Measurements from ENCODE around the gene FRMD4A.

FRMD4A gene

DNA sequence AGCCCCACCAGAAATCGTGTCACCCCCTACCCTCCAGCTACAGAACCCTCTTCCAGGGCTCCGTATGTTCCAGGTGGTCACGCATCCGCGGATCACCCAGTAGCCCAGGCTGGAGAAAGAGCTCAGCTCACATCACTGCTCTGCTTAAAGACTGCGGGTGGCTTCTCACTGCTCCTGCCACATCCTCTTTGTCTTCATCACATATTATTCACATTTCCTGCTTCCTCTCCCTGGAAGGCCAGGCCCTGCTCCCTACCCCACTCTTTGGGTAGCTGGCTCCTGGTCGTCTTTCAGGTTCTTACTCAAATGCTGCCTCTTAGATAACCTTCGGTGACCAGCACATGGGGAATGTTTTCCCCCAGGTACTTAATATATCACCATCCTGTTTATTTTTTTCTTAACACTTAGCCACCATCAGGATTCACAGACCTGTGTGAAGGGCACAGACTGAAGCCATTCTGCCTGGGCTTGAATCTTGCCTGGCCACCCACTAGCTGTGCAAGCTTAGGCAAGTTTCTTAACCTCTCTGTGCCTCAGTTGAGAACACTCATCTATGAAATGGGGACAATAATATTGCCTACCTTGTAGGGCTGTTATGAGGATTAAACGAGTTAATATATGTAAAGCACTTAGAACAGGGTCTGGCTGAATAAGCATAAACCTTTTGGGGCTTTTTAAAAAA is 436.2 kb downstream of the FRMD4A start:
- no peak for DNase-seq

DNA sequence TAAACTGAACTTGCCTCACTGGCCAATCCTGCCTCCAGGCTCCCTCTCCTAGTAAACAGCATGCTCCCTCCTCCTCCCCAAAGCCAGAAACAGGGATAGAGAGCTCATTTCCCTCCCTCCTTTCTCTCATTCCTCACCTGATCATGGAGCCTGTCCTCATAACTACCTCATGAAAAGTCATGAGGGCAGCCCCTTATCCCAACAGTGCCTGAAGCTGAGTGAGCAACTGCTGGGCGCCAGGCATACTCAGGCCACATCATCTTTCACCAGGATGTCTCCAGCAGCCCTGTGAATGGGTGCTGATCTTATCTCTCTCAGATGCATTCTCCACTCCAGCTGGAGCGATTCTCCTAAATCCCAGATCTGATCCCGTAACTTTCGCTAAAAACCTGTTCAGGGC is 436.8 kb downstream of the FRMD4A start:
- no peak for DNase-seq

DNA sequence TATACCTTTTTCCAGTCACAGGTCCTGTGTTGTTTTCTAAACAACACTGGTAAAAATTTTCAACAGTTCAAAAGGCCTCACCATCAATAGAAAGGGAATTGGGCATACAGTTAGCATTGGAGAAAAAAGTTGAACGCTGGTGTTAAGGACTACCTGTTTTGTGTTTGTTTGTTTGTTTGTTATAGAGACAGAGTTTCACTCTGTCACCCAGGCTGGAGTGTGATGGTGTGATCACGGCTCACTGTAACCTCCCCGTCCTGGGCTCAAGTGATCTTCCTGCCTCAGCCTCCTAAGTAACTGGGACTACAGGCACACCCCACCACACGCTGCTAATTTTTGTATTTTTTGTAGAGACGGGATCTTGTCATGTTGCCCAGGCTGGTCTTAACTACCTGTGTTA is 437.9 kb downstream of the FRMD4A start:
- DNase-seq, result no peak

DNA sequence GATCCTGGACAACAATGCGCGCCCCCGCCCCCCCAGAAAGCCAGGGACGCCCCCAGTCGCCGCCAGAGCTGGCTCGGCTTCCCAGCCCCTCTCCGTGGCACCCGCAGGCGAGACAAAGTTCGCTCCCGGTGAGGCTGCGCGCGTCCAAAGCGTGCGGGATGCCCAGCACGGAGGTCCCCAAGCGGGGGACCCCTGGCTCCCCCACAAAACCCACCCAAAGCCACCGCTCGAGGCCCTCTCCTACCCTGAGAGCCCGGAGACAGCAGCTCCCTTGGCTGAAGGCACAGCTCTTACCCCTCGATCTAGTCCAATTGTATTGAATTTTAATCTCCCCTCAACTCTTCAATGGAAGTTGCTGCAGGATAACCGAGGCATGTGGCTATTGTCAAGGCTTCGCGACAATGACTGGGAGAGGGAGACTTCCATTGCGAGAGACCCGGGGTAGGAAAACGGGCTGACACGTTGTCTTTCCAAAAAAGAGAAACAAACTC is 438.7 kb downstream of the FRMD4A start:
- no peak for DNase-seq

DNA sequence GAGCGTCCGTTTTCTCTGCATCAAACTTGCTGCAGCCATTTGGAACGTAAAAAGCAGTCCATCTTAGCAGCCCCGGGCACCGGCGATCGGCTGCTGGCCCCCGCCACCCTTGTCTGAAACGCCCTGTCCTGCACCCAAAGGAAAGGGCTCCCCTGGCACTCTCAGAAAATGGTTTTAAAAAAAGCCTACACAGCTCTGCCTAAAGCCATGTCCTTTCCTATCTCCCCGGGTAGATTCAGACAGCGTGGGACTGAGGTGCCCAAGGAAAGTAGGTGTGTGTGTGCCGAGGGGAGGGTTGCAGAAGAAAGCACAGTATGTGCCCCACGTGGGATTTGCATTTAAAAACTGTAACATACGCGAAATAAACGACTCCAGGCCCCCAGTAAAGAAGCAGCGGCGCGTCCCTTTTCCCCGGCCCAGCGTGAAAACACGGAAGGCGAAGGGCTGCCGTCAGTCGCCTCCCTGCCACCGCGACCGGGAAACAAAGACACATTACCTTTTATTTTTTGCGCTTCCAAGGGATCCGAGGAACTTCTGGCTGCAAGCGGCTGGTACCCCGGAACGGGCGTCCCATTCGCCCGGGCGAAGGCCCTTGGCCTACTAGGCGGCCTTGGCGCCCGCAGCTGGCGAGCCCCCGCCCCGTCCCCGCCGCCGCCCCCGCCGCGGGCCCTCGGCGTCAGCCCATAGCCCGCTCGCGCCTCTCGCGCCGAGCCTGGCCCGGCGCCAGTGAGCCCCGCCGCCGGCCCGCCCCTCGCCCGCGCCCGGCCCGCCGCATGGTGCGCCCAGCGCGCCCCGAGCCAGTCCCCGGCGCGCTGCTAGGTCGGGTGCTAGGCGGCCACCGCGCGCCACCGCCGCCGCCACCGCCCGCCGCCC is 439.4 kb downstream of the FRMD4A start:
- DNase-seq, result peak; percentile 8

DNA sequence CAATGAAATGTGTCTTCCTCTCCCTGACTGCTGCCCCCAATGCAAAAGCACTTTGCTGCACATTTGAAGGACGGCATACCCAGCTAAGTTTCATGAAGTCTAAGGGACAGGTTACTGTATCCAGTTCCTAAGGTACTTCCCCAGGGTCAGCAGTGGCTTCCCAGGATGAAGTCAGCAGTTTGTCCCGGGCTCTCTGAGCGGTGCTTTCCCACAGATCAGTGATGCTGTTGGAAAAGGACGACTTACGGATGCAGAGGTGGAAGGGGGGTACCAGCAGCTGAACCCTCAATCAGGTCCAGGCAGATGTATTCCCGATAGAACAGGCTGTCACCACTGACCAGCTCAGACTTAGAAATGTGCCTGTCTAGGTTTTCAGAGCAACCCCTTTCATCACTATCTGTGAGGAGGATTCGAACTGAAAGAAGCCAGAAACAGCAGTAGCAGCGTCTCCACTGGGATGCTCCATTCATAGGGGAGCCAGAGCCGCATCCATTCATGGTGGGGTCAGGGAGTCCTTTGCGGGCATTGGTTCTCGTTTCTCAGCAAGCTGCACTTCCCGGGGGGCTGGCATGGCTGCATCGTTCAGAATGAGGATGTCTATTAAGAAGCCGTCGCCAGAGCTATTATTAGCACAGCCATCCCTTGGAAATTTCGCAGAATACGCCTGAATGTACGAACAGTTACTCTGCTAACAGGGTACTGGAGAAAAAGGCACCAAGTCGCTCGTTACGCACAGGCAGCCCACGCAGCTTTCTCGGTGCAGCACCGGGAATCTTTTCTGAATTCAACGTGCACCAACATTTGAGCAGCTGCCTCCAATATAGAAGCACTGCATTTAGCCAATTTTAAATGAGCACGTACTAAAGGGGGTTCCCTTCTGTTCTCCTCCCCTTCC is 440.2 kb downstream of the FRMD4A start:
- DNase-seq, result no peak

DNA sequence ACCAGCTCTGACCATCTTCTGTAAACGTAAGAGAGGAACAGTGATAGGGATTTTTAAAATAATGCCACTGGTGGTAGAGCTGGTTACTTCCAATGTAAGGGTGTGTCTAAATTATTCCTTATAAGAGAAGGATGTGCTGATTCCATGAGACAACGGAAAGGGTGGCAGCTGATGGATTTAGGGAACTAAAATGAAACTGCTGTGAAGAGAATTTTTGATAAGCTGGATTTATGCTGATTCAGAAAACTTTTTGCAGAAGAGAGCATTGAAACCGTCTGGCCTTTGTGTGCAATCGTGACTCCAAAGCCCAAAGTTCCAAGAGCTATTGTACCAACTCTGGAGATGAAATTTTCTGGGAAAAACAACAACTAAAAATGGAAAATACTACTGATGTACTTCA is 443.0 kb downstream of the FRMD4A start:
- no peak for DNase-seq

DNA sequence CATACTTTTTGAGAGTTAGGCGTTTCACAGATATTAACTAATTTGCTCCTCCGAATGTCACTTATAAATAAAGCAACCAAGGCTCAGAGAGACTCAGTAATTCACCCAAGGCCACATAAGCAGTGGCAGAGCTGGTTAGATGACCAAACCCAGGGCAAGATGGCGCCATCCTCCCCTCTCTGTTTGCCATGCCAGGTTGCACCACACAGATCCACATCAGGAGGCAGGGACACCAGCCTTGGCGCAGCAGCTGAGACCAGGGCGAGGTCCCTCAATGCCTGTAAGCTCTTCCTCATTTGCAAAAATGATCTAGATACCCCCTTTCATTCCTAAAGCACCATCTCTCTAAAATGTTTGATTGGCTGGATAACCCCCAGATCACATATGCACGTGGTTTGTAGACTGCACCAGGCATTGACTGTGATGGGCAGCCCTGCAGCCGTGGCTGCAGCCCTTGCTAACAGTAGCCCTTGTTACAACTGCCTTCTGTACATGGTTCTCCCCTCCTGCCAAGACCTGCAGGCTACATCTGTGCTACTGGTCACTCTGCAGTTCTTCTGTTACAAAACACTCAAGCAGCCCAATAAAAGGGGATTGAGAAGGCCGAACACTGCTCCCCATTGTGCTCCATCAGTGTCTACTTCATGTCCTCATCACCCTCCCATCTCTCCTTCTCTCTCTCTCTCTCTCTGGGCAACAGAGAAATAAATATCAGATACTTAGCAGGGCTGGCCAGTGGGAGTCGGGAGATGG is 445.3 kb downstream of the FRMD4A start:
- DNase-seq, result no peak

DNA sequence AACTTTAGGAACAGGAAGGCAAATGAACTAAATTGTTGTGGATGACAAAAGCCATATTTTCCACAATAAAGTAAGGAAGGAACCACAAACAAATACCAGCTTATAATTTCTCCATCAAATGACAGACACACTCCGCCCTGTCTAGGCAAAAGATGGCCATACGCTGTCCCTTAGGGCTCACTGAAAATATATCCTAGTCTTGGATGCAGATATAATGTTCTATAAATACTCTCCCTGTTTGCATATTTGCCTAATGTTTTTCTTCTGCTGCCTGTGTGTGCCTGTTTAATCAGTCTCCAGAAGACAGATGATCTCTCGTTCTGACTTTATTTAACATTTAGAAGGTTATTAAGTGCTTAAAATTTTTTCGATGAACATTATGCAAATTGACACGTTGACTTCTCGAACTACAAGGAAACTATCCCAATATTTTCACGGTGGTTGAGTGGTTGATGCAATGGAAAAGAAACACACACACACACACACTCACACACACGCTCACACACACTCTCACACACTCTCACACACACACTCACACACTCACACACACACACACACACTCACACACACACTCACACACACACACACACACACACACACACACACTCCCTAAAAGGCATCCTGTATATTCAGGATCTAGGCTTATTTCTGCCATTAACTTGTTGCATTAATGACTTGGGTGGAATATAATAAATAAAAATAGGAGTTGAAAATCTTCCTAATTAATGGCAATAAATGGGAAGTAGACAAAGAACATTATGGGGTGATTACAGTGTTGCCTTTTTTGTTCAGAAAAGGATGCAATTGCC is 446.9 kb downstream of the FRMD4A start:
- no peak for DNase-seq

DNA sequence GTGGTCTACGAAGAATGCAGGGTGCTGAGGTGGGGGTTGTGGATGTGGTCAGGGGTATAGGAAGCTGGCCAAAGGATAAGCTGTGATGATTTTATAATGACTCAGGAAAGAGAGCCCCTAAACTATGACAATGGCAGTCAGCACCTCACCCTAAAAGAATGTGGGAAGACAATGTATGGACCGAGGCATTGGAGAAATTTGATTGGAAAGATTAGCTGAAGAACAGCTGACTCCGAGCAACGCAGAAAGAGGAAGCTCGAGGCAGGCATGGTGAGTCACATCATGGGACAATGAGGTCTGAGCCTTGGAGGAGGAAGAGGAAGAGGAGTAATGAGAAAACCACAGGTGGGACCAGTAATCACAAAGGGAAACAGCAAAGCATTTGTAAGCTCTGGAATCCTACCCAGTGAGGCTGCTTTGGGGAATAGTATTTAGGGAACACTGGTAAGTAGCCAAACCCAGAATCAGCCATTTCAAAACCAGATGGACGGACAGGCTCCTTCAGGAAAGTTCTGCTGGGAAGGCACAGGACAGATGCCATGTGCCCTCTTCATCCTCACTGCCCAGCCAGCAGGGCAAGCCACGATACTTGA is 448.5 kb downstream of the FRMD4A start:
- DNase-seq, result no peak

DNA sequence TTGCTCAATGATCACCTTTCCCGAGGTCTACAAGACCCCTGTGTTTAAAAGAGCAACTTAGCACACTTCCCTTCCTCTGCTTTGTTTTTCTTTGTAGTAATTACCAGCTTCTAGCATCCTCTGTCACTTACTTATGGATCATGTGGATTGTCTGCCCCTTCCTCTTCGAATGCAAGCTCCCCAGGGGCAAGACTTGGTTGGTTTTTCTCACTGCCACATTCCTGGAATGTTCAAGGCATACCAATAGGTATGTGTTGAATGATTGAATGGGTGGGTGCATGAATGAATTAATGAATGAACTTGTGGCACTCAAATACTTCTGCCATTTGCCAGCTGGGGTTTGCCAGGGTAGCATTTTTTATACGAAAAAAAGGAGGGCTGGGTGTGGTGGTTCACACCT is 450.0 kb downstream of the FRMD4A start:
- no peak for DNase-seq

DNA sequence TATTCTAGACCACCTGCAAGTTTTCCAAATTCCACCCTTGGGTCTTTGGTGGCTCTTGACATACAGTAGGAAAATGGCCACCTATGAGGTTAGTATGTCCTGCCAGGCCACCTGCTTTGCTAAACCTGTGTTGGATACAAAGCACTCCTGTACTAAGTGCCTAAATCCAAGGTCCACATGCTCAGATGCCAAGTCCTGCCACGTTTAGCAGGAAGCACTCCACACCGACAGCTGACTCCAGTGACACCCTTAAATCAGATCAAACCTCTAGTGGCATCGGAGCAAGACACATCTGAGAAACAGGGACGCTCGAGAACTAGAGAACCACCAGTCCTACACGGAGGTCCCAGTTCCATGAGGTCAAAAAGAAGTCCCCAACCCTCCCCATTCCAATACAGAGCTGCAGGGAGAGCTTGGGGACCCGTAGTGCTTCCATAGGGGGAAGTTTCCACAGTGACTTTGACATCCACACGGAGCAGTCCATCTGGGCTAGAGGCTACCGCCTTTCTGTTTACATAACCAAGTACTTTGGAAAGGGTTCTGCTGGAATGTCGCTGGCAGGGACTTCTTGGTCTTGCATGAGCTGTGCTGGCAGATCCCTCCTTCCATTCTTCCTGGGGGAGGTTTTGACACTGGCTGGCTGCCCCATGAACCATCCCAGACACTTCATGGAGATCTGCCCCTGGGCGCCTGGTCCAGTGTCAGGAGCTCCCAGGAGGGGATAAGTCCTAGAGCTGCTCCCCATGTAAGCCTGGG is 453.4 kb downstream of the FRMD4A start:
- no peak for DNase-seq

DNA sequence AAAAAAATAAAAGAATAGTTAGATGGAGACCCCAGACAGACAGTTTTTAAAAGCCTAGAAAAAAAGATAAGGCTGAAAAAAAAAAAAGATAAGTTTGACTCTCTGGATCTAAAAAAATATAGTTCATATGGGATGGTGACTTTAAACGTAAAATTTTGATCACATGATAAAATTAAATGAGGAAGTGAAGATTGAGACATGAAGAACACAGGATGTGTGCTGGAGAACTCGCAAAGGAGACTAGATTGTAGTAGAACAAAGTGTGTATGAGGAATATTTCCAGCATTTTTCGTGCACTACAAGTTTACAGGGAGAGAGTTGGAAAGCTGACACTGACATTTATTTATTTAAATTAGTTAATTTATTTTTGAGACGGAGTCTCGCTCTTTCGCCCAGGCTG is 457.5 kb downstream of the FRMD4A start:
- DNase-seq, result no peak

DNA sequence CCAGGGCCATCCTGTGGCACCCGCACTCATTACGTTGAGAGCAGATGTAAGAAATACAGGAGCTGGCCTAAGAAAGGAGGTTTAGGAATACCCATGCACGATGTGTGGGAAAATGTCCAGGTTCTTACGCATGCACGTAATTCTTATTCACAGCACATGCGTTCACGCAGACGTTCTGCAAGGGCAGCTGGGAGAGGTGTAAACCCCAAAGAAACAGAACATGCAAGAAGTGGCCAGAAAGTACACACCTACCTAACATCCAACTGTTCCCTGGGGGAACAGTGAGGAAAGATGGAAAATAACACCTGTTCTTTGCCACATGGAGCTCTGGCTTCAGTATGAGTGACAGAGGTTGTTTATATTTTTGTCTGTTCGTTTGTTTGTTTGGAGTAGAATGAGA is 458.3 kb downstream of the FRMD4A start:
- DNase-seq, result no peak

DNA sequence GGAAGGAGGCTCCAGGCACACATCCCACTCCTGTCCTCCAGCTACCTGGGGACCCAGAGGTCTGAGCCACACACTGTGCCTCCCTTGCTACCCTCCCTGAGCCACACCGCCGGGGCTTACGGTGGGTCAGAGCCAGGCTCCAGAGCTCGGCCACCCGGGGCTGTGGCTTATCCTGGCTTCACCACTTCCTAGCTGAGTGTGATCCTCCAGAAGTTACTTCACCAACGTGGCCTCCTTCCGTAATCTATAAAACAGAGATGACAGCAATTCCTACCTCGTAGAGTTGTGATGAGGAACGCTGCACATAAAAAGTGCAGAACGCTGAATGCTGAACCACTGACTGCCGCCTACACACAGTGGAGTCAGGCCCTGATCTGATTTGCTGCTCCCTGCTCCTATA is 458.9 kb downstream of the FRMD4A start:
- DNase-seq, result no peak

DNA sequence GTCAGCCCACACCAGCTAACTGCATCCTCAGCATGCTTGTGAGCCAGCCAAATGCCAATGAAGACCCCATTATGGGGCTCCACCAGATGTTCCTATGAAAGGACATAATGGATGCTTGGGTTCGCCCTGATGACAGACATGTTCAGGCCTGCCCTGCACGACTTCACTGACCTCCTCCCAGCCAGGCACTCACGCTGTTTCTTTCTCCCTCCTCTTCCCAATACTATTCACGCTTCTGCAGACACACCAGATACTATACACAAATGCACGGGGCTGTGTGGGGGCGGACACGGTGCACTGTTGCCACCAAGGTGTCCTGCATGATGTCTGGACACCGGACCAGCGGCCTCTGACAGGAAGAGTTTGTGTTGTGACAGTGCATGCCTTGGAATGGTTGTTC is 459.7 kb downstream of the FRMD4A start:
- DNase-seq, result peak; percentile 16

DNA sequence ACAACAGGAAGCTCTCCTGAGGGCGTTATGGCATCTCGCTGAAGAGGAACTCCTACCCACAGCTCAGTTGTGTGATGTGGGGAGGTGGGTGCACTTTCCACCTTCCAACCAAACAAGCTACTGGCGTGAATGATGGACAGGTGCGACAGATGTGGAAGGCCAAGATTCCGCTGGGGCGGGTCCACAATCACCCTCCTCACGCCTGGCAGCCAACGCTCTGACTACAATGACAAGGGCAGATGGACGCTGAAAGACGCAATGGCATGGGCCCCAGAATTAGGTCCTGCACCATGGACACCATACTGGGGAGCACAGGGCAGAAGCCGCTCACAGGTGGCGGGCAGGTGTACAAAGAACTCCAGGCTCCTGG is 461.4 kb downstream of the FRMD4A start:
- DNase-seq, result no peak

DNA sequence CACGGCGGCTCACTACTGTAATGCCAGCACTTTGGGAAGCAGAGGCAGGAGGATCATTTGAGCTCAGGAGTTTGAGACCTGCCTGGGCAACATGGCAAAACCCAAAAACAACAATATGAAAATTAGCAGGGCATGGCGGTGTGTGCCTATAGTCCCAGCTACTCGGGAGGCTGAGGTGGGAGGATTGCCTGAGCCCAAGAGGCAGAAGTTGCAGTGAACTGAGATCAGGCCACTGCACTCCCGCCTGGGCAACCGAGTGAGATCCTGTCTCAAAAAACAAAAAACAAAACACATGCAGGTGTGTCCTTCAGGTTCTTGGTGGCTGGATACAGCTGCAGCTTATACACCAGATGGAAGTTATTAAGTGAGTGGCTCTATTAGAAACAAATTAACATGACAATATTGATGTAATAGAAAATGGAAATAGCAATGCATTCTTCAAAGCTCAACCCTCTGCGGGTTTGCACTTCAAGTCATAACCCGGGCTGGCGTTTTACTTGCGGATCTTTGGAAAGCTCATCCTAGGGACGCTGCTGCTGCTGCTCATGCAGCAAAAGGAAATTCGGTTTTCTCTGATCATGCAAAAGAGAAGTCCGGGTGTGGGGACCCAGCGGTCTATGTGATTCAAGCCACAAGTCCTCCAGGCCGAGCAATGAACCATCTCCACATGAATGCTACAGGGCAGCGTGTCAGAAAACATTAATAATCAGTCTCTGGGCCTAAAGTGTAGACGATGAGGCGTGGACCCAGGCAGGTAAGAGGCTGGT is 462.0 kb downstream of the FRMD4A start:
- DNase-seq, result no peak

DNA sequence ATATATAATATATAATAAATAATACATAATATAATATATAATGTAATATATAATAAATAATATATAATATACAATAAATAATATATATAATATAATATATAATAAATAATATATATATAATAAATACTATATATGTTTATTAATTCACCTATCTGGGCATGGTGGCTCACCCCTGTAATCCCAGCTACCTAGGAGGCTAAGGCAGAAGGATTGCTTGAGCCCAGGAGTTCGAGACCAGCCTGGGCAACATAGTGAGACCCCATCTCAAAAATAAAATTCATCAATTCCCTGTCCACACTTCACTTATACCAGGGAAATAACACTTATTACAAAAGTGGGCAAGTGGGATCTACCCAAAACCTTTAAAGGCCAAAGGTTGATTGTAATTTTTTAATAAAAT is 462.9 kb downstream of the FRMD4A start:
- DNase-seq, result no peak
